NCI-H1694 (cell line): ENCODE measurements around the gene TRIM47.

Source experiments
- DNase-seq: peaks from one replicate; lab custom pipeline; 2025; lab: John Stamatoyannopoulos, UW

TRIM47 gene, protein sequence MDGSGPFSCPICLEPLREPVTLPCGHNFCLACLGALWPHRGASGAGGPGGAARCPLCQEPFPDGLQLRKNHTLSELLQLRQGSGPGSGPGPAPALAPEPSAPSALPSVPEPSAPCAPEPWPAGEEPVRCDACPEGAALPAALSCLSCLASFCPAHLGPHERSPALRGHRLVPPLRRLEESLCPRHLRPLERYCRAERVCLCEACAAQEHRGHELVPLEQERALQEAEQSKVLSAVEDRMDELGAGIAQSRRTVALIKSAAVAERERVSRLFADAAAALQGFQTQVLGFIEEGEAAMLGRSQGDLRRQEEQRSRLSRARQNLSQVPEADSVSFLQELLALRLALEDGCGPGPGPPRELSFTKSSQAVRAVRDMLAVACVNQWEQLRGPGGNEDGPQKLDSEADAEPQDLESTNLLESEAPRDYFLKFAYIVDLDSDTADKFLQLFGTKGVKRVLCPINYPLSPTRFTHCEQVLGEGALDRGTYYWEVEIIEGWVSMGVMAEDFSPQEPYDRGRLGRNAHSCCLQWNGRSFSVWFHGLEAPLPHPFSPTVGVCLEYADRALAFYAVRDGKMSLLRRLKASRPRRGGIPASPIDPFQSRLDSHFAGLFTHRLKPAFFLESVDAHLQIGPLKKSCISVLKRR

DNA sequence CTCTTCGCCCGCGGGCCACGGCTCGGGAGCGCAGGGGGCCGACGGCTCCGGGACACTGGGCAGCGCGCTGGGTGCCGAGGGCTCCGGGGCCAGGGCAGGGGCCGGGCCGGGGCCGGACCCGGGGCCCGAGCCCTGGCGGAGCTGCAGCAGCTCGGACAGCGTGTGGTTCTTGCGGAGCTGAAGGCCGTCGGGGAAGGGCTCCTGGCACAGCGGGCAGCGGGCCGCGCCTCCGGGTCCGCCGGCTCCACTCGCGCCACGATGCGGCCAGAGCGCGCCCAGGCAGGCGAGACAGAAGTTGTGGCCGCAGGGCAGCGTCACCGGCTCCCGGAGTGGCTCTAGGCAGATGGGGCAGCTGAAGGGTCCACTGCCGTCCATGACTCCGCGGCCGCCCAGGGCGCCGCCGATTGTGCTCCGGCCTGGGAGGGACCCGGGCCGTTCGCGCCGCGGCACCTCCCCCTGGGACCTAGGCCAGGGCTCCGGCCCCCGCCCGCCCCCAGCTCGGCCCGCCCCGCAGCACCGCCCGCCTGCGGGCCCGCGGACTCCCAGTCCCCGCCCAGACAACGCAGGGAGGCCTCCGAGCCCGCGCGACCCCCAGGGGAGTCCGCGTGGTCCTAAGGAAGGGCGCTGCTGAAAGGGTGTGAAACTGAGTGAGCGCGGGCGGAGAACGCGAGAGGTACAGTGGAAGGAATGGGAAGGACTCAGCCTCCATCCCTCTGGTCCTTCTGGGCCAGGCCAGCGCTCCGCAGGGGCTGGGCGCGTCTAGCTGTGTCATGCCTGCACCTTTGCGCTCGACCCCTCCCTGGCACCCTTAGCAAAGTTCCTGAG lies at the start of gene TRIM47:
Gene TRIM47, minus strand, starts transcription at position 408 of the 825 bp plus-strand sequence. Its CDS starts 33 bp downstream, at position 375.
- no peak for DNase-seq

DNA sequence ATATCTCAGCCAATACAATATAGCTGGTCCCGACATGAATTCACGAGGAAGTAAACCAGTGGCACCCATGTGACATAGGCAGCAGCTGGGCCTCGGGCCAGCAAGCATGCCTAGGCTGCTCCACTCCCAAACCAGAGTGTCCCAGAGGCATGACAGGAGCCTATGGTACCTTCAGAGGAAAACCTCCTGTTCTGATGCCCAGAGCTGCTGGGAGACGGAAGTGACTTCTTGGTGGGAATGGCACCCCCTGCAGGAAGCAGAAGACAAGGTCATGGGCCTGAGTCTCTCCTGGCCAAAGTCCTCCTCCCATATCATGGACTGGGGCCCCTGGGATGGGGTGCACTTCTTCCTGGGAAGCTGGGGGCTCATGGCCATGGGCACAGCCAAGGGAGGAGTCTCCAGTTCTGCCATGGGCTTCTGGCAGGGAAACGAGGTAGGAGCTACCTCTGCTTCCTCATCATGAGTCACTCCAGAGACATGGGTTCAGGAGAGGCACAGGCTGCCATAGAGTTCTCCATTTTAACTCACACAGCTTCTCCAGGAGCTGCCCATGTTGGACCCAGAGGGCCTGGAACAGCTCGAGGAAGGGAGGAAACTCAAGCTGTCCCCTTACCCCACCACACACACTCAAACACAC lies 49.0 kb upstream of the TRIM47 start:
- no peak for DNase-seq

DNA sequence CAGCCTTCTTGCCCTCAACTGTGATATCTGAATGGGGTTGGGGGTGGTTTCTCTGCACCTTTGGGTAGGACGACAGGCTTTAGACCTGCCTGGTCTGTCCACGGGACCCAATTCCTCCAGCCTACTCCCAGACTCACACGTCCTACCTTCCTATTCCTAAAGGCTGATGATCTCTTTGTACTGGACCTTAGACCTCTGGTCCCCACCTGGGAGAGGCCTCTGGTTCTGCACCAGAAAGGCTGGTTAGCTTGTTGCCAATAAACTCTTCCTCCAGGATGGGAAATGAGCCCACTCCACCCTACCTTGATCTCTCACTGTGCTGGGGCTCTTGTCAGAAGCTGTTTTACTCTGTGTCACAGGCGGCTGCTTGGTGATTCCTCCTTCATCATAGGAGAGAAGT lies 48.1 kb upstream of the TRIM47 start:
- DNase-seq, result no peak

DNA sequence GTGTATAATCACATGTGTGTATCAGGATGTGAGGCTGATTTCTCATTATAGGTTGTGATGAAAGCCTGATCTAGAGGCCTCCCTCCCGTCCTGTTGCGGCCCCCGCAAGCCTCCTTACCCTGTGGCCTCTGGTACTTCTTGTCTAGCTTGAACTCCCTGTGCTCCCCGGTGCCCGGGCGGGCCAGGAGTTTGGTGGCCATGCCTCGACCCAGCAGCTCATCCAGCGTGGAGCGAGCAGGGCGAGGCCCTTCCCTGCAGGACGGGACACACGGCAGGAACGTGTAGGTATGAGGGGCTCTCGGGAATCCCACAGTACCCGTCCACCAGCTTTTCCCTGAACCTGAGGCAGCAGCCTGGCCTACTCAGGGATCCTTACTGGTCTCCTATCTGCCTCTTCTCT lies 47.5 kb upstream of the TRIM47 start:
- DNase-seq, result no peak

DNA sequence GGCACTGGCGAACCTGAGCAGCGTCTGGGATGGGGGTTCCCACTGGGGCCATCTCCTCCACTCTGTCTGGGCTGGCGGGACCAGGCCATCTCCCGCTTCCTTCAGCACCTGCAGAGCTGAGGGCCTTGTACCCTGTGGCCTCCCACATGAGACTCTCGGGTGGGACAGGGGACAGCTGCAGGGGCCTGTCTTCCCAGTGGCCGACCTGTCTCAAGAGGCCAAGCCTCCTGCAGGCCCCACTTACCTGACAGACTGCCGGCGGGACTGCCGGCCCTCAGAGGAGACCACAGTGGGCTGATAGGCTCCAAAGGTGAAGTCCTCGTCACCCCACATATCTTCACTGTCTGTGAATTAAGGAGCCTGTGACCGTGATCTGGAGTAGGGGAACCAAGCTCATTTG lies 46.7 kb upstream of the TRIM47 start:
- DNase-seq, result no peak

DNA sequence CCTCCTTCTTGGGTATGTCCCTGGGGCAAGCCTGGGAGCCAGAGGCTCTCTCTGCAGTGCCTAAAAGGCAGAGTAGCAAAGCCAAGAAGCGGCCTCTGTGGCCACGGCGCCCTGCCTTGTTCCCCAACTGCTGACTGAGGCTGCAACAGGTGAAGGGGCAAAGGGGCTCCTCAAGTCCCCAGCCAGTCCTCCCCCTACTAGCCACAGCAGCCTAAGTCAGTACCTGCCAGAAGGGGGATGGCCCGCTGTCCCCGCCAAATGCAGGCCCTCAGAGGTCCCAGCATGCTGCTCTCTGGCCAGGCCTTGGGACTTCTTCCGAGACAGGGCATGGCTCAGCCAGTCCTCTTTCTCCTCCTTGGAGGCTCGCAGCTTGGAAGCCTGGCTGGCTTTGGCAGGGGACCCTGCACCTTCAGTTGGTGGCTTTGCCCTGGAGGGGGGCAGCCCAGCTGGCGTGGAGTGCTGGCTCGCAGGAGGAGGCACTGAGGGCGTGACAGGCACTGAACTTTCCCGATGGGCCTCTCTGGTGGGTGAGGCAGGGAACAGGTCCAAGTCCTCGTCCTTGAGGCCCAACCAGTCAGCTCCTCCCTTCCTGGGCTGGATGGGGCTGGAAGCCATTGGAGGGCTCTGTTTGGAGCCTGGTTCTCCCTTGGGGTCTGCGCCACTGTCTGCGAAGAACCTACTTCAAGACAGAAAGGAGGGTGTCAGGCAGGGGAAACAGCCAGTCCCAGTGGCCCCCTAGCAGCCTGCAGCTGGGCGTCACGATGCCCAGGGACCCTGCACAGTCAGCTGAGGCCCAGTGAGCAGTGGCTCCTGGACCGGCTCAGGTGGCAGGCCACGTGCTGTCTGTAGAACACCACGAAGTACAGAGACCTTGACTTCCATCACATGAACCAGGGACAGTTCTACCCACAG lies 44.8 kb upstream of the TRIM47 start:
- DNase-seq, result no peak

DNA sequence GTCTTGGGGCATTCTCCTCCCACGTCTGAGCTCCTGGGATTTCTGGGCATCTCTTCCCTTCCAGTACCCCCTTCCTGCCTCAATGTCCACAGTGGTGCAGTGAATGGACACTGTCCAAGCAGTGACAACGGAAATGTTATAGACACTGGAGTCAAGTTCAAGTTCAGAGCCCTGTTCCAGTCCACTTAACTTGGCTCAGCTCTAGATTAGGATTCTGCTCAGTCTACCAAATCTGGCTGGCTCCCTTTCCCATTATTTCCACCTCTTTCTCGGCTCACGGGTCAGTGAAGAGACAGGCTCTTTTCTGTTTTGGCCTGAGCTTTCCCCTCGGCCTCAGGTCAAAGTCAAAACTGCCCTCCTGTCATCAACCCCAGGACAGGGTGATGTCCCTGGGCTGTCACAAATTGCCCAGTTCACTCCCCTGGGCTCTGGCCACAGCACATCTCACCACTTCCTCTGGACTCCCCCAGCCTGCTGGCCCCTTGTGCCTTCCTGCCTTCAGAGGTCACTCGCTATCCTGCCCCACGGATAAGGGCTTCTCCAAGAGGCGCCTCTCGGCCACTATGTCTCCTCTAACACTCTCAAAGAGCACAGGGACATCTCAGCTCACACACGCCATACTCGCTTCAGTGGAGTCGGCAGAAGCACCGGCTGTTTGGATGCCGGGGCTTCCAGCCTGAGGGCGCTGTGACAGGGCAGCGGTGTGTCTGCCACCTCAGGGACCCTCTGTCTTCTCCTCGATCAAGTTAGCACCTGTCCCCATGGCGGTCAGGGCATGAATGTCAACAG lies 44.0 kb upstream of the TRIM47 start:
- no peak for DNase-seq

DNA sequence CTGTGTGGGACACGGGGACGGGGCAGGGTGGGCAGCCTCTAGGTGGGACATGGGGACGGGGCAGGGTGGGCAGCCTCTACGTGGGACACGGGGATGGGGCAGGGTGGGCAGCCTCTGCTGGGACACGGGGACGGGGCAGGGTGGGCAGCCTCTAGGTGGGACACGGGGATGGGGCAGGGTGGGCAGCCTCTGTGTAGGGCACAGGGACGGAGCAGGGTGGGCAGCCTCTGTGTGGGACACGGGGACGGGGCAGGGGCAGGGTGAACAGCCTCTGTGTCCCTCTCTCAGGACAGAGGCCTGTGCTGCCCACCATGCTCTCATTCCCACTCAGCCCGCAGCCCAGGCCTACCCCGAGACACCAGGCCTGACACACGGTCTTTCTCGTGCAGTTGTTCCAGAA lies 43.2 kb upstream of the TRIM47 start:
- DNase-seq, result no peak

DNA sequence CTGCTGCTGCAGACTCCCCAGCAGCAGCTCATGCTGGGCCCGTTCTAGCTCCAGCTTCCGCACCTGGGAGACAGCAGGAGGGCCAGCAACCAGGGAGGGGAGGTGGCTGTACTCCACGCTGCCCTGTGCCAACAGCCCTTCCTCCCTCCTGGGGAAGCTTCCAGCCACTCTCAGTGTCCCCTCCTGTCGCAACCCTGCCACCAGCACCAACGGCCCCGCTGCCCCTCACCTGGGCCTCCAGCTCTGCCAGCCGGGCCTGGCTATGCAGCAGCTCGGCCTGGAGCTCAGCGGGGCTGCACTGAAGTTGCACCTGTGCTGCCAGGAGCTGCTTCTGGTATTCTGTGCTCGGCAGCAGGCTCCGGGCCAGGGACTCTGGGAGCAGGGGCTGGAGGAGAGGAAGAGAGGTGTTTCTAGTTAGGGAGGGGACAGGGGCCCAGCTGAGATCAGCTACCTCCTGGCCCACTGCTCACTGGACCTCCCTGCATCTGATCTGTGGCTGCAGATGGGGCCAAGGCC lies 41.7 kb upstream of the TRIM47 start:
- no peak for DNase-seq

DNA sequence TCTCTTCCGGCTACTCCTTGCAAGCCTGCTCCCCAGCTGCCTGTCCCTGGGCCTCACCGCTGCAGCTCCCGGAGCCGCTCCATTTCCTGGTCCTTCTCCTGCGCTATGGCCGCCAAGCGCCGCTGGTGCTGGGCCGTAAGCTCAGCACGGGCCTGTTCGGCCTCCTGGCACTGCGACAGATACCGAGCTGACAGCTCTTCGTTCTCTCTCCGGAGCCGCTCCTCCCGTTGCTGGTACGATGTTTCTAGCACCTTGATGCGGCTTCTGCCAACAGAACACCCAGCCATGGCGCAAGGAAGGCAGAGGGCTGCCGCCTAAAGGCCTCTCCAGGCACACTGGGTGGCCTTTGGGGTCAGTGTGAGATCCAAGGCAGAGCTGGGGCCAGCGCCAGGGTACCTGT lies 41.2 kb upstream of the TRIM47 start:
- DNase-seq, result no peak

DNA sequence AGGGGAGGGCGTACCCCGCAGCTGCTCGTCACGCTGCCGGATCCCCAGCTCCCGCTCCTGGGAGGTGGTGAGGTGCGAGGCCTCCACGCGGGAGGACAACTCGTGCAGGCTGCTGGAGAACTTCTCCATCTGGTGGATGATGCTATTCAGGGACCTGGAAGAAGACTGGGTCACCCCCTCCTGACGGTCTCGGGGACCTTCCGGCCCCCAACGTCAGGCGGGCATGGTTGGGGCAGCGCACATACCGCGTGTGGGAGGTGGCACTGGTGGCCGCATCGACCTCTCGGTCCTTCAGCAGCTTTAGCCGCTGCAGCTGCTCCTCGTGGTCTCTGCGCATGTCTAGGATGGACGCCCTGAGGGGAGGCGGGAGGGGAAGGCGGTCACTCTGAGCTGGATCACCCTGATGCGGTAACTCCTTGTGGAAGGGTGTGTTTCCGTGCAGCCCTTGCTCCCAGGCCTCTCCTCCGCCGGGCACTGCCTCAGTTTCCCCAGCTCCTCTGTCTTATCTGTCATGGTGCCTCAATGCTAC lies 39.6 kb upstream of the TRIM47 start:
- DNase-seq, result no peak

DNA sequence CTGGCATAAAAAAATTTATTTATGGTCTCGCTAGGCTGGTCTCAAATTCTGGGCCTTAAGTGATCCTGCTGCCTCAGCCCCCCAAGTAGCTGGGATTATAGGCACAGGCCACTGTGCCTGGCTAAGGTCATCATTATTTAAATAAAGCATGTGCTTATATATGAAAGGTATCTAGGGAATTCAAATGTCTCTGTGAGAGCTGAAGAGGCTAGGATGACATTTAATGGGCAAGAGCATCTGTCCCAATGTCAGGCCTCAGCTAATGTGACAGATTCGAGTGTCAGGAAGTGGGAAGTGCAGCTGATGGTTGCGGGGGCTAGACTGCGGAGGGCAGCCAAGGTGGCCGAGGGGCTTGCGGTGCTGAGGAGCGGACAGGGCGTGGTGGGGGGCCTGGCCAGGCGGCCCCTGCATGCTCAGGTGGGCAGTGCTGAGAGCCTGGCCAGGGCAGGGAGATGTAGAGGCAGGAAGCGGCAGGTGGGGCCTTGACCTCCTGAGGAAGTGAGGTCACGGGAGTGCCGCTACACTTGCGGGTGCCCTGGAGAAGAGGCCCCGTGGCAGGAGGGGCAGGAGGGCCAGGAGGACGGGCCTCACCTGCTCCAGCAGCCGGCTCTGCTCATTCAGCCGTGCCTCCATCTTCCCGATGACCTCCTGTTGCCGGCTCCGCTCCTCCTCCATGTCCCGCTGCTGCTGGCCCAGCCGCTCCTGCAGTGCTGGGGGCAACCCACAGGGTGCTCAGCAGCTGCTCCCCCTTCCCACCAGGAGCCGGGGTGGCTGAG lies 38.9 kb upstream of the TRIM47 start:
- DNase-seq, result no peak

DNA sequence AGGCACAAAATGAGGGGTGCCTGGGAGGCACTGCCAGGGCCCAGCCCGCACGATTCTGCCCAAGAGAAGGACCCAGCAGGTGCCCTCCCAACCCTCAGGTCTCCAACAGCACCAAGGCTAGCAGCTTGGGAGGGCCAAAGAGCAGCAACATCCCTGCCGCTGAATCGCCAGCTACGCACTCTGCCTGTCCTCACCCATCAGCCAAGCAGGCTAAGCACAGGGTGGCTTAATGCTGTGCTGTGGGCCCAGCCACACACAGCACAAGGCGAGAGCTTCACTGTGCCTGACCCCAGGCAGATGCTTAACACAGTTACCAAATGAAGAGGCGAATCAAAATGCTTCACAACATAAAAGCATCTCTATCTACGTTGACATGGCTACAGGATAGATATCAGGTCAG lies 36.9 kb upstream of the TRIM47 start:
- DNase-seq, result no peak

DNA sequence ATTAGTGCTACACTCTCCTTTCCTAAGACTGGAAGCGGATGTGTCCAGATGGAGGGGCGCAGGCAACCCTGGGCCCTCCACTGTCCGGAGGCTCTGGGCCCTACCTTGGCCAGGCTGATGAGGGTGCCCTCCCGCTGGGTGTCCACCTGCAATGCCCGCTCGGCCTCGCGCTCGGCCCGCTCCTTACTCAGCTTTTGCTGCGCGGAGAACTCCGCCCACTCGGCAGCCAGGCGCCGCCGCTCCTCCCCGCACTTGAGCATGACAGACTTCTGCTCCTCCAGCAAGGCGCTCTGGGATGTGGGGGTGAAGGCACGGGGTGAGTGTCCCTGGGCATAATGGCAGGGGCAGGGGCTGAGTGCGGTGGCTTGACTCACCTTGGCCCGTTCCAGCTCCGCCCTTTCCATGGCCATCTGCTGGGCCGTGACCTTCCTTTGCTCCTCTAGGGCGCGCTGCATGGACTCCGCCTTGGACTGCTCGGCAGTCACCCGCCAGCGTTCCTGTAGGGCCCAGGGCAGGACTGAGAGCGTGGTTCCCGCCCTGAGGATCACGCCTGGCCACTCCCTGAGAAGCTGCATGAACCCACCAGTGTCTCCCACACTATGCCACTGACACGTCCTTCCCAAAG lies 36.4 kb upstream of the TRIM47 start:
- DNase-seq, result no peak

DNA sequence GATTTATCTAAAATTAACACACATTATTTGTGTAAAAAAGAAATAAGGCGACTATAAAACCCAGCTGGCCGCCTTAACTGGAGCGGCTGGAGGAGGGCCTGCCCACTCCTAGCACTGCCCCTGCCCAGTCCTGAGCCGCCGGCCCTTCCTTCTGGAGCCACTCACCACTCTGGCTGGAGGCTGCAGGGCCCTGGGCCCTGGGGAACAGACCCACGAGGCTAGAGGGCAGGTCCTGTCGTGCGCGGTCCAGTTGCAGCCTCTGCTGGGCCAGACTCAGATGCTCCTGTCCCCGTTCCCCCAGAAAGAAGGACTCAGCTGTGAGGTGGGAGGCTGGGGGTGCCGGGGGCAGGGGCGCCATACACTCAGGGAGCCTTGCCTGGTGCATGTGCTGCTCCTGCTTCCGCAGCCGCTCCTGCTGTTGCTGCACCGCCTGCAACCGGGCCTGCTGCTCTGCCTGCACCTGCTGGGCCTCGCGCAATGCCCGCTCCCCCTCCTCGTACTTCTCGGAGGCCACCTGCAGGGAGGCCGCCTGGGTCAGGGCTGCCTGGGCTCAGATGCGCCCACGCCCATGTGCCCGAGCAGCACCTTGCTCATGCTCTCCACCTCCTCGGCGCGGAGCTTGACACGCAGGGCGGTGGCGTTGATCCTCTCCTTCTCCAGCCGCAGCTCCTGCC lies 35.3 kb upstream of the TRIM47 start:
- DNase-seq, result no peak

DNA sequence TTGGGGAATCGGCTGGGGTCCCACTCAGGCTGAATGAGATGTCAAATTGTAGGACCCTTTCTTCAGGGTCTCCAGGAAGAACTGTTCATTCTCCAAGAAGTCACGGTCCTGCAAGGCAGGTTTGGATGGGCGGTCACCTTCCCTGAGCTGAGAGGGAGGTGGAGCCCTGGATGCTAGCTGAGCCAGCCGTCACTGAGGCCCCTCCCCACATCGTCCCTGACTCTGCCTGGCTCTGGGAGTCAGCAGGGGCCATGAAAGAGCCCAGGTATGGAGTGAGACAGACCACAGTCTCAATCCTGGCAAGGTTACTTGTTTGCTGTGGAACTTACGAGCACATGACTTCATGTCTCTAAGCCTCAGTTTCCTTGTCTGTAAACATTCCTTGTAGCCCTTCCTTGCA lies 32.3 kb upstream of the TRIM47 start:
- DNase-seq, result no peak

DNA sequence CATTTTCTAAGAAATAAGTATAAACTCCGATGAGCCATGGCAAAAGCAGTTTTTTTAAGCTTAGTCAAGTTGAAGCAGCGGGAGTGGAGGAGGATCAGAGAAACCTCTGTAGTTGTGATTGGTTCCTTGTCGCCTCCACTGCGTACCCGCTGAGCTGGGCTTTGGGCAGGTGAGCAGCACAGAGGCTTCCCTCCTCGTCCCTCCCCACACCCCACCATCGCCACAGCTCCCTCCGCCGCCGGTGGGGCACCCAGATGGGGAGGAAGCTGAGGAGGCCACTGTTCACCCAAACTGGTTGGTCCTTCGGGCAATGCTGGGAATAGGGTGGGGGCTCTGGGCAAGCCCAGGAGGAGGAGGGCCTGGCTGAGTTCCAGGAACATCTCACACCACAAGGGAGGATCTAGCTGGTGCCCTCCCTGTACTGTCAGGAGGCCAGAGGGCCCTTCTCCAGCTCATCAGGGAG lies 31.5 kb upstream of the TRIM47 start:
- no peak for DNase-seq
